ENCODE measurements around the gene TCN2.
"Not testable (repeated sequence)": the region's sequence is repeated elsewhere in the genome, so short reads cannot be mapped to it uniquely, and the experiment has no call there.

TCN2 gene

GRCh38 chr22:30578481-30578880, 28.5 kb upstream of the TCN2 start:
- no peak for DNase-seq

- no peak for DNase-seq
These were observed 26.1 kb upstream of the TCN2 start for GRCh38 chr22:30580896-30581295.

- no peak for DNase-seq
These were observed 24.9 kb upstream of the TCN2 start for GRCh38 chr22:30582051-30582450.

GRCh38 chr22:30582788-30583545, 24.0 kb upstream of the TCN2 start:
- DNase-seq = no peak

- no peak for DNase-seq
These were observed 22.5 kb upstream of the TCN2 start for GRCh38 chr22:30584441-30584840.

GRCh38 chr22:30586414-30586813, 20.6 kb upstream of the TCN2 start:
- no peak for DNase-seq

DNA sequence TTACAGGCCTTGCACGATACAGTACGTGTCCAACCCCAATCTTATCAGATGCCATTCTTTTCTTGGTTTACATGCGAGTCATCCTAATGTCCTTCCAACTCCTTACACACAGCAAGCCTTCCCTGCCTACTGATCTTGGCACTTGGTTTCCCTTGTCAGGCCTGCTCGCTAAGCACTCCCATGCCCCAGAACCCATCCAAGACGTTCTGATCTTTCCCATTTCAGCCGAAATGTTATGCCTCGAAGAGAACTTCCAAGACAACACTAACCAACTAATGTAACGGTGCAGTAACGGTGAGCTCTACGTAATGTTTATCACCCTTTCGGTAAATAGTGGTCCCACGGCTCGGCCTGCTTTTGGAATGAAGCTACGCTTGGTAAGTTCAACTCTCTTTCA, 15.8 kb upstream of the TCN2 start:
- DNase-seq = no peak

- peak; percentile 94 for DNase-seq
These were observed 15.2 kb upstream of the TCN2 start, which contains the start of gene PES1 for GRCh38 chr22:30591588-30592359. TSS of gene PES1 (minus strand) at chr22:30591910. CDS start at chr22:30591833, 77 bp downstream.

DNA sequence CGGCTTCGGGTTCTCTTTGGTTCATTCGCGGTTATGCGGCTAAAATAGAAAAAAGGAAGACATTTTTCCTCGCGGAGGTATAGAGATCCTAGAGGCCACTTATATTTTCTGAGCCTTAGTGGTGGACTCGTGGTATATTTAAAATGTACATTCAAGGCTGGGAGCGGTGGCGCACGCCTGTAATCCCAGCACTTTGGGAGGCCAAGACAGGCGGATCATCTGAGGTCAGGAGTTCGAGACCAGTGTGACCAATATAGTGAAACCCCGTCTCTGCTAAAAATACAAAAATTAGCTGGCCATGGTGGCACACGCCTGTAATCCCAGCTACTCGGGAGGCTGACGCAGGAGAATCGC, 14.6 kb upstream of the TCN2 start:
- DNase-seq = not testable (repeated sequence)

DNA sequence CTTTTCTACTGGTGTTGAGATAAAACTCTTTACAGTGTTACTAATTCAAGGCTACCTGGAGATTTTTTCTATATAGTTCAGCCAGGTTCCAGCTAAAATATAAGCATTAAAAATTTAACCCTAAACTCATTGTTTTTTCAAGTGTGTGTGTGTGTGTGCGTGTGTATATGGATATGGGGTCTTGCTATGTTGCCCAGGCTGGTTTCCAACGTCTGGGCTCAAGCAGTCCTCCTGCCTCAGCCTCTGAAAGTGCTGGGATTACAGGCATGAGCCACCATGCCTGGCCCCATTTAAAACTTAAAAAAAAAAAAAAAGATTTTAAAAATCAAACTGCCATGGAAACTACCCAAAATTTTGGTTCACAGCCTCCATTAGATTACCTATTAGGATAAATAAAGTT, 10.8 kb upstream of the TCN2 start:
- DNase-seq = no peak

DNA sequence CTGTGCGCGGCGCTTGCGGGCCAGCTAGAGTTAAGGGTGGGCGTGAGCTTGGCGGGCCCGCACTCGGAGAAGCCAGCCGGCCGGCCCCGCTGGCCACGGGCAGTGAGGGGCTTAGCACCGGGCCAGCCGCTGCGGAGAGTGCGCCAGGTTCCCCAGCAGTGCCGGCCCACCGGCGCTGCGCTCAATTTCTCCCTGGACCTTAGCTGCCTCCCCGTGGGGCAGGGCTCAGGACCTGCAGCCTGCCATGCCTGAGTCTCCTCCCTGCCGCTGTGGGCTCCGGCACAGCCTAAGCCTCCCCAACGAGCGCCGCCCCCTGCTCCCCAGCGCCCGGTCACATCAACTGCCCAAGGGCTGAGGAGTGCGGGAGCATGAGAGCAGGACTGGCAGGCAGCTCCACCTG, 10.1 kb upstream of the TCN2 start:
- no peak for DNase-seq

GRCh38 chr22:30598986-30599385, 8.0 kb upstream of the TCN2 start:
- DNase-seq = no peak

GRCh38 chr22:30600921-30601320, 6.1 kb upstream of the TCN2 start:
- no peak for DNase-seq

DNA sequence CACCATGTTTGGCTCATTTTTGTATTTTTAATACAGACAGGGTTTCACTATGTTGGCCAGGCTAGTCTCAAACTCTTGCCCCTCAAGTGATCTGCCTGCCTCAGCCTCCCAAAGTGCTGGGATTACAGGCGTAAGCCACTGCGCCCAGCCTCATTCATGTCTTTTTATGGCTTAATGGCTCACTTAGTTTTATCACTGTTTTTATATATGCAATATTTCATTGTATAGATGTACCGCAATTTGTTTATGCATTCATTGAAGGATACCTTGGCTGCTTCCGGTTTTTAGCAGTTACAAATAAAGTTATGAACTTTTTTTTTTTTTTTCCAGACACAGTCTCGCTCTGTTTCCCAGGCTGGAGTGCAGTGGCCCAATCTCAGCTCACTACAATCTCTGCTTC, 5.5 kb upstream of the TCN2 start:
- no peak for DNase-seq

- DNase-seq = no peak
These were observed 4.9 kb upstream of the TCN2 start for GRCh38 chr22:30602049-30602448.

GRCh38 chr22:30603801-30604200, 3.2 kb upstream of the TCN2 start:
- no peak for DNase-seq

- no peak for DNase-seq
These were observed 2.3 kb upstream of the TCN2 start for GRCh38 chr22:30604723-30605122.

DNA sequence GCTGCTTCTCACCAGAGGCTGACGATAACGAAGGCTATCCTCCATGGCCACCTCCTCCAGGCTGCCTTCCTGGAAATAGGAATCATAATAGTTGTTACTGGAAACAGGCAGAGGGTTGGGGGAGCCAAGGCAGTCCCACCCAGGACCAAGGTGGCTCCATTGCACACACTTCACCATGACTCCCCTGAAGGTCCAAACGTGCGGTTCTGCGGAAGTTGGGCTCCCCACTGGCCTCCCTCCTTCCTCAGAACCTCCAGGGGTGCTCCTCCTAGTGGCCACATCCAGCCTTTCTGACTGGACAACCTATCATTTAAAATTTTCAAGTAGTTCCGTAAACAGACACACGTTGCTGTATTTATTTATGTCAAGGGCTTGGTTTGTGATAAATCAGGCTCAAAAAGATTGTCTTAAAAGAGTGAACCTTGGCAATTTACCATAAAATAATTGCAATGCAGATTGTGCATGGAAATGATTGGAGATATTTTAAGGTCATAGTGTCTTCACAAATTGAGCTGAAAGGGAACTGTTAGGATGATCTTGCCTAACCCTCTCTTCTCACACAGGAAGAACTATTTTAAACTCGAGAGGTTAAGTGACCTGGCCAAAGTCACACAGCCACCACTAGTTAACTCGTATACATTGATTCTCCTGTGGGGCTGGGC, 1.4 kb upstream of the TCN2 start:
- peak; percentile 39 for DNase-seq

- no peak for DNase-seq
These were observed 441 bp downstream of the TCN2 start for GRCh38 chr22:30607300-30607930.

DNA sequence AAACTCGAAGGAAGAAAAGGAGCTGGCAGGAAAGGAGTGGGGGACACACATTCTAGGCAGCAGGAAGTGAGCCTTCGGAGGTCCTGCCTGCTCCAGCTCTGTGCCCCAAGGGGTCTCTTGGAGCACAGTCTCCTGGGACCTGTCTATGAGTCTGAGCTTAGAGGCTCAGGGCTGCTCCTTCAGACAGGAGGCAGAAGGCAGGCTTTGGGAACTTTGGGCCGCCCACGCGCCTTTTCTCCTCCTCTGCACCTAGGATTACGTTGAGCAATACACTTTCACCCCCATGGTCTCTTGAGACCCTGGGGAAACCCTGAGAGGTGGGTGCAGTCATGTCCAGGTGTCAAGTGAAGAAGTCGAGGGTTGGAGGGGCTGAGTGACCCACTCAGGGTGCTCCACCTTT, 965 bp downstream of the TCN2 start:
- DNase-seq = no peak

DNA sequence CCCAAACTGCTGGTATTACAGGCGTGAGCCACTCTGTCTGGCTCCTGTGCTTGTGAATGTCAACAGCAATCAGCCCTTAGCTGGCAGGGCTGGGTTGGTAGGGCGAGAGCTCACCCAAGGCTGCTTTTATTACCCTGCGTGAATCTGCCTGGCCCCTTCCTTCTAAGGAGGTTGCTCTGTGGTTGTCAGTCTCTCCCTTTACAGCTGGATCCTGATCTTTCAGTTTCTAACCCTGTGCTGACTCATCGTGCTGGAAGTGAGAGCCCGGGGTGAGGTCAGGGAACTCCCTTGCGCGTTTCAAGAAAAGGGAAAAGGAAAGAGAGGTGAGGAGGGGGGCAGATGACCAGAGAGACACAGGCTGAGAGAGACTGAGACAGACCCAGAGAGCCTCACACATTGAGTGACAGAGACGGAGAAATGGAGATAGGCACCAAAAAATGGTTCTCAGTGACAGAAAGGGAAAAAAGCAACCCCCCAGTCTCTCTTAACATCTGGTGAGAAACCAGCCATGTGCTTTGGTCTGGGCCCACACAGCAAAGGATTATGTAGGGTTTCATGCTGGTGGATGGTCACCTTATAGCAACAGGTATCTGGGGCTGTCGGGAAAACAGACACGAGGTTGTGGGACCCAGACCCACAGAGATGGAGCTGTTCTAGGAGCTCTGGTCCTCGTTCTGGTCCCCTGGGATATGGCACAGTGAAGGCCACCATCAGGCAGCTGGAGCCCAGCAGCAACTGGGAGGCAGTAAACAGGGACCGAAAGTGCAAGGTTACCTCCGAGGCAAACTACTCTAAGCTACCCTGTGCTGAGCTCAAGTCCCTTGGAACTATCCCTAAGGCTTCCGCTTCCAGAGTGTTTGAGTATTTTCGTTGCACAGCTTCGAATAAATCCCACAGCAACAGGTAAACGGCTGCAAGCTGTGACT, 2.5 kb downstream of the TCN2 start:
- DNase-seq = no peak

GRCh38 chr22:30610299-30610698, 3.3 kb downstream of the TCN2 start:
- no peak for DNase-seq

Data from activated gamma-delta T cell treated with Interleukin-2 at 50 U/mL for 16 hours (primary cell).